ENCODE data around the gene DMD.
"Not testable (repeated sequence)": the region's sequence is repeated elsewhere in the genome, so short reads cannot be mapped to it uniquely, and the experiment has no call there.

DMD gene

DNA sequence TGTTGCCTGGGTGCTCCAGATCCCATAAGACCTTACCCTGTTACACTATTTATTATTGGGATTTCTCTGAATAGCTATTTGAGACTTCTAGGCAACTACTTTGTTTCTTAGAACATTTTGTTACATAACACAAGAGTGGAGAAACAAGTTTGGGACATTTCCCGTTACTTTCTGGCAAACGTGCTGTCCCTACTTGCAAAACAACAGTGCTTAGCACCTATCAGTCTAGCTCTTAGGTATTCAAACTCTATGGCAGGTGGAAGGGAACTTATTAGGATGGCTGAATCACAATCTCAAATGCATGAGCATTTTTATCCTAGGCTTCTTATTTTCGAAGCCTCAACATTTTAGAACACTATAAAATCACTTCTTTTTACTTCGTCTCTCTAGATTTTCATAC lies 613.6 kb downstream of the DMD start:
- no peak for DNase-seq

DNA sequence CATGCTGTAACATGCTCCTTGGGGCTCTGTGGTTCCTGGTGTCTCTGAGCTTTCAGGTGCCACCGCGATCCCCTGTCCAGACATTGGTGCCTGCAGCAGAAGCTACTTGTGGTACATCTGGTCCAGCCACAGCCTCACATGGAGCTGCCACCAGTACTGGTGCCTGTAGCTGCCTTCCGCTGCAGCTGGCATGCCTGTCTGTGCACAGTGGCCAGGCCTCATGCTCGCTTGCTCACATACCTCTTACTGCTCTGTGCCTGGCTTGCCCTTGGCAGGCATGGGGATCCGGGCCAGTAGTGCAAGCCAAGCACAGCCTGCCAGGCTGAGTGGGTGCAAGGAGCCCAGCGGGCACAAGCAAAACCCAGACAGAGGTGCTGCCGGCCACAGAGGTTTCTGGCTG lies 618.6 kb downstream of the DMD start:
- no peak for DNase-seq

DNA sequence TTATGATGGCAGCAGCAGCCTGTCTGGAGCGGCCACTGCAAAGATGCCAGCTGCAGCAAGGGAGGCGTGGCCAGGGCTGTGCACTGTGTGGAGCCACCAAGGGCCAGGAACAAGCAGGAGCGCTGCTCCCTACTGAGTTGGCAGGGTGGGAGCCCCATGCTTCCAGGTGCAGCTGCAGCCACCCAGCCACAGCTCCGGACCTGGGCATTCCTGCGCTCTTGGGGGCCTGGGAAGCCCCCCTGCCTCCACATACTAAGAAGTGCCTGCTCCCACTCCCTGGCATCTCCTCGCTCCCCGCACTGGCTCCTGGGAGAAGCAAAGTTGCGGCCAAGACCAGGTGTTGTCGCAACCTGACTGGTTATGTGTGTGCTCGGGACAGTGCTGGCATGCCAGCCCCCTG lies 619.8 kb downstream of the DMD start:
- no peak for DNase-seq

DNA sequence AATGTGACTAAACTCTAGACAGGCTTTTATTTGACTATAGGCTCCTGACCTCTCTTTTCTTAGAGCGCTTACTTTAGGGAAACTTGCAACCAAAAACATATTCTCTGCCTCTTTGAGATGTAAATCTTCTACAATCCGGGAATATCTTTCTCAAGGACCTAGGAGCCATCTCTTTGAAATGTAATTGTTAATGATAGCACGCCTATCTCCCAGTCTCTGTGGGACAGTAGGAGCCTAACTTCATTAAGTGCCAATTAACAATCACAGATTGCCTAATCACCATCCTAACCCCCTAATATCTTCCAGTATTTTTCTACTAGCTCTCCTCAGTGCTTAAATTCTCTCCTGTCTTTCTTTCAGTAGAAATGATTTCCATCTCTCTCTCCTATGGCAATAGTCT lies 628.6 kb downstream of the DMD start:
- DNase-seq, result no peak

DNA sequence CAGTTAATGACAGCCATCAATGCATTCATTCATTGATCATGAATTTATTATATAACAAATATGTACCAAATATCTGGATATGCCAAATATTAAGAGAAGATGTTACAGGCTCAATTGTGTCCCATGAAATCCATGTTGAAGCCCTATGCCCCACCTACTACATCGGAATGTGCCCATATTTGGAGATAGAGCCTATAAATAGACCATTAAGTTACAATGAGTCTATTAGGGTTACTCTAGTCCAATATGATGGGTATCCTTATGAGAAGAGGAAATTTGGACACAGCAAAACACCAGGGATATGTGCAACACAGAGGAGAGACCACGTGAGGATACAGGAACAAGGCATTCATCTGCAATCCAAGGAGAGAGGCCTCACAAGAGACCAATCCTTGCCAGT lies 634.5 kb downstream of the DMD start:
- DNase-seq, result no peak

DNA sequence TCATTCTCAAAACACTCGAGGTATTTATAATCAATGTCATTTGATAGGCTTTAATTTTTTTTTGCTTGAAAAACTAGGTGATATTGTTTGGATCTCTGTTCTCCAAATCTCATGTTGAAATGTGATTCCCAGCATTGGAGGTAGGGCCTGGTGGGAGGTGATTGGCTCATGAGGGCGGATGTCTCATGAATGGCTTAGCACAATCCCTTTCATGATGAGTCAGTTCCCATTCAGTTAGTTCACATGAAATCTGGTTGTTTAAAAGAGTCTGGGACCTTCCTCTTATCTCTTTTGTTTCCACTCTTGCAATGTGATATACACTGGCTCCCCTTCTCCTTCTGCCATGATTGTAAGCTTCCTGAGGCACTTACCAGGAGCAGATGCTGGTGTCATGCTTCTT lies 638.7 kb downstream of the DMD start:
- no peak for DNase-seq

DNA sequence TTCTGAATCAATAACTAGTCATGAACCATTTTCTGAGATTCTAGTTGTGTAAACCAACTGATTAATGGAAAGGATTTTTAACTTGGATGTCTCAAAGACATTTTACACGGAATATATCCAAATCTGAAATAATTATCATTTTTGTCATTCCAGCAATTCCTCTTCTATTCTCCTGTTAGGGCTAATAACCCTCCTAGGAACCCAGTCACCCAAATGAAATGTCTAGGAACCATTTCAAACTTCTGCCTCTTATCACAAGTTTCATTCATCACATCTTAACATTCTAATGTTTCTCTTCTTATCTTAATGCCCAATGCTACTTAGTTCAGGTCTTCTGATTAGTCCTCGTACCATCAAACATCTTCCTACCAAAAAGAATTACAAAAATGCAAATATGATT lies 639.8 kb downstream of the DMD start:
- DNase-seq, result no peak

DNA sequence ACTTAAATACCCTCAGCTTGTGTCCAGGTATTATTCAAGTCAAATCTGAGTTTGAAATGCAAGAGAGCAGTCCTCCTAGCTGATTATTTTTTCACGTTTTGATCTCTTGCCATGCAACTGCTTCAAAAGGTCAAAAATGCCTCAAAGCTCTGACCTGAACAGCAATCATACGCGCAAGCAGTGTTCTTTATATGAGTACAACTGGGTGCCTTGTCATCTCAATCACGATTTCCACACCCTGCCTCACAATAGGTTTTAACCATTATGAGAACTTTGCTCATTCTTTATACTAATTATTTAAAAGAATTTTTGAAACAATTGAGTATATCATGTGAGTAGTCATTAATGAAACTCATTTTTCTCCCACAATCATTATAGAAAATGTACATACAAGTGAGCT lies 649.1 kb downstream of the DMD start:
- no peak for DNase-seq

DNA sequence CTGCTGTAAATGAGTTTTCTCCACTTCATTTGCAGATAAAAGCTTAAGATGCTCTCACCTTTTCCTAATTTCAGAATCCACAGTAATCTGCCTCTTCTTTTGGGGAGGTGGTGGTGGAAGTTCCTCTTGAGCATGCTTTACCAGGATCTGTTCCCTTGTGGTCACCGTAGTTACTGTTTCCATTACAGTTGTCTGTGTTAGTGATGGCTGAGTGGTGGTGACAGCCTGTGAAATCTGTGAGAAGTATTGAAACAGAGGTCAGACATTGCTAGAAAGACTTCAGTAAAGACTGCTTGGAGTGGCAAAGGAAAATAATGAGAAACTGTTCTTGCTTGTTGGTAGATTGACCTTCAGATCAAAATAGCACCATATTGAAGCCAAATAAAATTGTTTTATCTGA lies 666.2 kb downstream of the DMD start:
- no peak for DNase-seq

DNA sequence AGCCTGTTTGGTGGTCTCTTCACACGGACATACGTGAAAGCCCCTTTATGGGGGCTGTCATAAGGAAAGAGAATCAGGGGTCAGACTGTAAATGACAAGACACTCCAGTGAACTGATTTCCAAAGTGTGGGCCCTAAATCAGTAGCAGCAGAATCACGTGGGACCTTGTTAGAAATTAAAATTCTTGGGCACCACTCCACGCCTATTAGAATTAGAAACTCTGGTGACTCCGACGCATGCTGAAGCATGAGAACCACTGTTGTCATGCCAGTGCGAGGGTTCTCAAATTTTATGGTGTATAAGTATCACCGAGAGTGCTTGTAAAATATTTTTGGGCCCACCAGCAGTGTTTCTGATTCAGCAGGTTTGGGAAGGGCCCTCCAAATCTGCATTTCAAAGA lies 672.8 kb downstream of the DMD start:
- DNase-seq, result no peak

DNA sequence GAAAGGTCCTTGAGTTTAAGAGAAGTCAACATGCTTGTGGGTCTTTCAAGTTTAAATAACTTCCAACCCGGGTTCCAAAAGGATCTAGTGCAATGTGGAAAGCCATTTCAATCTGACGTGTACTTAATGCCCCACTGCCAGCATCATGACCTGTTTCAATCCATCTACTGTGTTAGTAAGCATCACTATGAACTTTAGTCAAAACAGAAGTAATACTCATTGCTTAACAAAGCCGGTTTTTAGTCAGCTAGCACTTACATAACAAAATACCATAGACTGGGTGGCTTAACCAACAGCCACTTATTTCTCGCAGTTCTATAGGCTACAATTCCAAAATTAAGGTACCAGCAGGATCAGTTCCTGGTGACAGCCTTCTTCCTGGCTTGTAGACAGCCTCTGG lies 677.5 kb downstream of the DMD start:
- DNase-seq, result no peak

DNA sequence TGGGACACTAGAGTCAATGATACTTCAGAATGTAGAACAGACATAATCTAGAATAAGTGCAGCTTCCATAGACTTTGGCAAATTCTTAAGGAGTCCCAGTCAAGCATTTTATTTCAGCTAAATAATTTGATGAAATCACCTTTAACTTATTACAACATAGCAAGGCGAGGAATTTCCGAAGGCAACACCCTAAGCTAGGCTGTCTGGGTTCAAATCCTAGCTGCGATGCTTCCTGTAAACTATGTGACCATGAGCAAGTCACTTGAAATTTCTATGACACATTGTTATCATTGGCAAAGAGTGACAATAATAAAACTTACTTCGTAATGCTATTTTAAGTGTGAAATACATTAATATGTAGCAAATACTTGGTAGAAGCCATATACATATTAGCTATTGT lies 679.1 kb downstream of the DMD start:
- no peak for DNase-seq

DNA sequence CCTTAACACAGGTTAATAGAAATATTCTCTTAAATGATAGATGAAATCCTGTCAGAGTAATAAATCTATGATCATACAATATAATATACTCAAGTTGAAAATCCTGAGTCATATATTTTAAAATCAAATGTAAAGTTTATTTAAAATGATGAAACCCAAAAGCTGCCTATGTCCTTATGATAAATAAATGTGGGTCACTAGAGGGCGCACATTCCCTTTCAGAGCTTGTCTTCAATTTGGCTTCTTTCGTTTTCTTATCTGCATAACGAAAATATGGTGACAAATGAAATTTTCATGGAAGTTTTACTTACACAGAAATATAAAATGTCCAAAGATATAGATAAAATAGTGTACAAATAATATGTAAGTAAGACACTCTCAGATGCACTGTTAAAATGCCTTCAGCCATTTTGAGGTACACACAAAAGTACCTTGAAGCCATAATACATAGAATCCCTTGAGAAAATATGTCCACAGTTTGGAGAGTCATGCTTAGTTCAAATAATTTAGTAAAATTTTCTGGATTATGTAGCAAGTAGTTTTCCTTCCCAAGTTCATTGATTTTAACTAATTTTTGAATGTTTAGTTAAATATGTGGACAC lies 680.4 kb downstream of the DMD start:
- DNase-seq, result peak; percentile 12 to 21

DNA sequence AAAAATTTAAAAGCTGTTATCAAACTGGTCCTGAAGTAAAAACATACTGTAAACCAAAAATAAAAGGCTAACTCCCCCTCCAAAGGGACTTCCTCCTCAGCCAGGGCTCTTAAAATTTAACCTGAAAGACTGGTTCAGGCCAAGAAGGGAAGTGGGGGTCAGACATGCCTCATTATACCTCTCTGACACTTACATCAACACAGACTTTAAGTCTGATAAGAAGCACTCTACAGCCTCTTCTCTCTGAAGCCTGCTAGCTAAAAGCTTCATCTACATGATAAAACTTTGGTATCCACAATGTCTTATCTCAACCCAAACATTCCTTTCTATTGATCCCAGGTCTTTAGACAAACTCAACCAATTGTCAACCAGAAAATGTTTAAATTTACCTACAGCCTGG lies 682.9 kb downstream of the DMD start:
- DNase-seq, result not testable (repeated sequence)

DNA sequence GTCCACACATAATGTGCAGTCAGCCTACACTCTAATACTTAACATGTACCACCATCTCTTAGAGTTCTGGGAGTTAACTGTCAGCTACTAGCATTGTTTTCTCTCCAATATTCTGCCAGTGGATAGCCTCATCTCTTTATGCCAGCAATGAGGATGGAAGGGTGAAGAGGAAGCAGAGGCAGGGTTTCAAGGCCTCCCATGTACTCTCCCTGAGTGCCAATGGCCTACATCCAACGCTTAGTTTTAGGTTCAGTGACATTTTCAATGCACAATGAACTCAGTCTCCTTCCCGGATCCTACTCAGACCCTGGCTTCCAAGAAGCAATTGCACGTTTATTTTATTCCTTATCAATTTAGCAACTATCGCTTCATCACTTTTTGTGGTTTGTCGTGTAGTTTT lies 686.1 kb downstream of the DMD start:
- no peak for DNase-seq

DNA sequence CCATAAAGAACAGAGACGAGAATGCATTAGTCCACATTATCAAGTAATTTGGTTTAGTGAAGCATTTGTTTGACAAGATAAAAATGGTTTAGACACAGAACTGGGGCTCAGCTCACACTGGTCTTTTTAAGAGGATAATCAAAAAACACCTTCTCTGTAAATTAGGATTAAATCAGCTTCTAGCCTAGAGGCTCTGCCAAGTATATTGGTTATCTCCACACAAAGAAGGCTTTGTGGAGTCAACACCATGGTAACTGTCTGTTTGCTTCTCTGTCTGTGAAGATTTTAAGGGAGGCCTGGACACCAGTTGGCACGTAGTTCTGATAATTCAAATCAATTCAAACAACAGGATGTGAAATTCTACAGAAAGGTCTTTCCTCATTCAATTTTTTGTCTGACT lies 687.0 kb downstream of the DMD start:
- DNase-seq, result no peak

DNA sequence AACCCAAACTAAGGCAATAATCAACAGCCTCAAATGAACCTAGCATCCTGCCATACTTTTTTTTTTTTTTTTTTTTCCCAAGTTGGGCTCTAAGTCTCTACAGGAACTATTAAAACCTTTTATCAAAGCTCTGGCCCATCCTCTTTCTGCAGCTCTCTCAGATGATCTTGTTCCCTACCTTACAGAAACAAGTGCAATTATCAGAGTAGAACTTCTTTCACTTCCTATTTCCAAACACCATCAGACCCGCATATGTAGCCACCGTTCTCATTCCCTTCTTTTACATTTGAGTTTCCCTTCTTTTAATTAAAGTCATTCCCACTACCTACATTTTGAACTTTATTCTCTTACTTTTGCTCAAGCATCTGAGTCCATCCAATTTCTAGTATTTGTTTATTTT lies 690.6 kb downstream of the DMD start:
- DNase-seq, result no peak

DNA sequence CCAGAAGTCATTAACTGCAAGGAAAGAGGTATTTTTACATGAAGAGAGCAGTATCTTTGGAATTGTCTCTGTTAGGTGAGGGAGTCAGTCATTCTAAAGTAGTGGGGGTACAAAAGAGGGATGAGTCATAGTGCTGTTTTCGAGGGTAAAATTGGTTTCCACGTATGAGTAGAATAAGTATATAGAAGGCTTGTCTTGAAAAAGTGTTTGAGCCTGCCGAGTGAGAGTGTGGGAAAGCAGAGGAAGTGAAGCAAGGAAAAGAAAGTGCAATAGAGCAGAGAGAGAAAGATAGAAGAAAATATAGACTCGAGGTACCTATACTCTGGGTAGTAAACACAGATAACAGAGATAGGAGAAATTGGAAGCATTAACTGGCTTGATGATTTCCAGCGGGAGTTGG lies 696.4 kb downstream of the DMD start:
- no peak for DNase-seq

DNA sequence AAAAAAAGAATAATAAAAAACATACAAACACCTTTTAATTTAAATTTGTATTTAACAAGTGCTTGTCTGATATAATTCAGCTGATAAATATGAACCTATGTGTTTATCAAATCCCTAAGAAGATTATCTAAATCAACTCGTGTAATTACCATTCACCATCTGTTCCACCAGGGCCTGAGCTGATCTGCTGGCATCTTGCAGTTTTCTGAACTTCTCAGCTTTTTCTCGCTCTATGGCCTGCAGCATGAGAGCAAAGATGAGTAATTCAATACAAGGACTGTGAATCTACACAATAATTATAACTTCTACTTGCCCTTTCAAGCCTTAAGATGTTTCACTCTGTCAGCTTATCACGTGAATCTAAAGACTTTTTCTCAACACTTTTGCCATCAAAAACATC lies 709.7 kb downstream of the DMD start:
- no peak for DNase-seq

DNA sequence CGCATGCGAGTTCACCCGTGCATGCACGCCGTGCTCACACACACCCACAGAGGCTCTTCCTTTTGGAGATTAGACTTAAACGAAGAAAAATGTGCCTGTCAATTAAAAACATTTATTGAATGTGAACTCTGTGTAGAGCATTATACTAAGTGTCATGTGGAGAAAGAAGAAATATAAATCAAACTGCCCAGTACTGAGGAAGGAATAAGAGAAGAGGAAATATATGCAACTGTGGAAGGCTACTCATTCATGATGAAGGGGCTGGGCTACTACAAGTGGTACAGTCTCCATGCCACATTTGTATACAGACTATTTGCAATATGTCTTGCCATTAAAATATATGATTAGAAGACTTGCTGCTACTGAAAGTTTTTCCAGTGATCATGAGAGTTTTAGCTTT lies 714.7 kb downstream of the DMD start:
- DNase-seq, result no peak

DNA sequence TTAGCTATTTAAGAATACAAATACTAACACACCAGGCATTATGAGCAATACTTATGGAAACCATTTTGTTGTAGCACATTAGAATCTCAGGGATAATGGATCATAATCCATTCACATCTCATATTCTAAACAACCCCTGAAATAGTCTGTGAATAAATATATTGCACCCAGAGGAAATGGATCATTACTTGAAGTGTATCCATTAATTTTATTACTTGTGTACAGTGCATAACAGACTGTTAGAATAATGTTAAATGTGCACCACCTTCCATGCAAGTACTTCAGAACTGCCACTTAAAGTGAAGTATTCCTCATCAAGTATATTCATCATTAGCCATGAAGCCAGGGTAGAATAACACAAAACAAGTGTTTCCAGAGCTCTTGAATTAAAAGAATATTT lies 715.5 kb downstream of the DMD start:
- no peak for DNase-seq

DNA sequence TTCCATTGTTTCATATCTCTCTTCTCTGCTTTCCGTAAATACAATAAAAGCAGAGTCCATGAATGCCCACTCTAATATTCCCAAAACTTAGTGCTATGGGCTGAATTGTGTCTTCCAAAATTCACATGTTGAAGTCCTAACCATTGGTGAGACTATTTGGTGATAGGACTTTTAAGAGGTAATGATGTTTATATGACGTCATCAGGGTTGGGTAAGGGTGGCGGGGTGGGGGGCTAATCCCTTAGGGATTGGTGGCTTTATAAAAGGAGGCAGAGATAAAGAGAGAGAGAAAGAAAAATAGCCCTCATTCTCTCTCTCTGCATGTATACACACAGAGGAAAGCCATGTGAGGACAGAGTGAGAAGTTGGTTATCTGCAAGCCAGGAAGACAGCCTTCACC lies 722.2 kb downstream of the DMD start:
- no peak for DNase-seq

DNA sequence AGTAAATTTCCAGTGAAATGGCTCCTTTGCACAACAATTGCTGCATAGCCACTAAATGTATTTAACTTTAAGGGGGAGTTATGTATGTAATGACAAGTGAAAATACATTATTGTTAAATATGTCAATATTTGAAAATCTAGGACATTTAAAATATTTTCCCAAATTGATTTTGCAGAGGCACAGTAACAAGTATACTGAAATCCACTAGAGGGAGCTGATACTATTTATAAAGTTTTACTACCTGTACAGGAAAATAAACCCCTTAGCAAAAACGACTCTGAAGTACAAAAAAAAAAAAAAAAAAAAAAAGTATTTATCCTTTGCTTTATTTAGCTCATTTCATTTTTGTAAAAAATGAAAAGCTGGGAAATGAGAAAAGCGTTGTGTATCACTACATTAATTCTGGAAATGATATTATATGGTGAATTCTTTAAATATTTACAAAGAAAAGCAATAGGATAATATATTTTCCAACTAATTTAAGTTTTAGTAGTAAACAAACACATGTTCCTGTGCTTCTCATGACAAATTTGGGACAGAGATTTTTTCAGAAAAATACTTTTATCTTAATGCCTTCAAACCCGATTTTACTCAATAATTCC lies 727.7 kb downstream of the DMD start:
- no peak for DNase-seq

DNA sequence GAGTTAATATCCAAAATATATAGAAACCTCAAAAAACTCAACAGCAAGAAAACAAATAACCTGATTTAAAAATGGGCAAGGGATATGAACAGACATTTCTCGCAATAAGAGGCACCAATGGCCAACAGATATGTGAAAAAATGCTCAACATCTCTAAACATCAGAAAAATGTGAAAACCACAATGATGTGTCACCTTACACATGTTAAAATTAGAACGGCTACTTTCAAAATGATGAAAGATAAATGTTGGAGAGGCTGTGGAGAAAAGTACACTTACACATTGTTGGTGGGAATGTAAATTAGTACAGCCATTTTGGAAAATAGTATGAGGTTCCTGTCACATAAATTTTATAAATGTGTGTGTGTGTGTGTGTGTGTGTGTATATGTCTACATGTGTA lies 731.3 kb downstream of the DMD start:
- no peak for DNase-seq

DNA sequence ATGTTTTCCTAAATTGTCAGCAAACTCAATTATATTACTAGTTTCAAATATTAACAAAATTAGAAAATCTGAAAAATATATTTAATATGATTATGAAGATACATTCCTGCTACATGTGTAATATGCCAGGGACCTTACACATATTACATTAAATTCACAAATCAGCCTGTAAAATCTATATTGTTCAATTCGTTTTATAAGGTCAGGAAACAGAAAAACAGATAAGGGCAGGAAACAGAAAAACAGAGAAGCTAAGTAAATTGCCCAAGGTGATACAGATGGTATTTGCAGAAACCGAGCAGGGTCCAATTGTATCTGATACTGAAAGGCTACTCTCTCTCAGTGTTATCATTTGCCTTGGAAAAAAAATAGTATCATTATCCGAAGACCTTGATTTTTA lies 739.0 kb downstream of the DMD start:
- DNase-seq, result no peak

Measured in inflammatory macrophage (primary cell).